ENCODE results near the gene ALG14. TPM values are rescaled to one million over a fixed set of nuclear protein-coding genes. Genes with fewer than 3 reads are reported as not detected.

The ALG14 gene
- polyA plus RNA-seq, 1 donor from 2014 or later, result 2.6 TPM

DNA sequence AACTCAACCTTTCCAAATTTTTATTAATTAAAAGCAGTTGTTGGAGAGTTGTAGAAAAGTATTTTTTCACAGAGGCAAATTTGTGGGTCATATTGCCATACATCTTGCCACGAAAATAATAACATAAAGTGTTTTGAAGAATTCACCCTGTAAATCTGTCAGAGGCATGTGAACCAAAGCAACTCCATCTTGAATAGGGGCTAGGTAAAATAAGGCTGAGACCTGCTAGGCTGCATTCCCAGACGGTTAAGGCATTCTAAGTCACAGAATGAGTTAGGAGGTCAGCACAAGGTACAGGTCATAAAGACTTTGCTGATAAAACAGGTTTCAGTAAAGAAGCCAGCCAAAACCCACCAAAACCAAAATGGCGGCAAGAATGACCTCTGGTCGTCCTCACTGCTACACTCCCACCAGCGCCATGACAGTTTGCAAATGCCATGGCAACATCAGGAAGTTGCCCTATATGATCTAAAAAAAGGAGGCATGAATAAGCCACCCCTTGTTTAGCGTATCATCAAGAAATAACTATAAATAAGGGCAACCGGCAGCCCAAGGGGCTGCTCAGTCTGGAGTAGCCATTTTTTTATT, 141.4 kb downstream of the ALG14 start:
- Histone ChIP-seq H3K27ac (ENCODE audit: low read length) (no peak overlapping the region), H3F3A (ENCODE audit: insufficient read depth, low read length, poor library complexity, severe bottlenecking) (no peaks in the 10 kb centered on the region), H3K9me3 (ENCODE audit: low read length) (no peaks in the 10 kb centered on the region), H3K36me3 (ENCODE audit: insufficient read depth, low read length) (no peaks in the 10 kb centered on the region), H3K27me3 (ENCODE audit: insufficient read depth, low read depth, low read length) (no peaks in the 10 kb centered on the region), H3K79me2 (replicated peaks; ENCODE audit: insufficient read depth, low read length) (peaks cover 21% of the 10 kb centered on the region), H3K4me3 (ENCODE audit: low read length) (no peak overlapping the region), H3K9me2 (ENCODE audit: insufficient read depth, low read length) (no peaks in the 10 kb centered on the region), H3K9ac (ENCODE audit: low read length) (no peak overlapping the region), H2AFZ (ENCODE audit: low read depth, low read length) (no peak overlapping the region), H3K4me2 (ENCODE audit: low read length) (no peak overlapping the region), H4K20me1 (ENCODE audit: insufficient read depth) (no peaks in the 10 kb centered on the region)
- no peak for TF ChIP-seq POLR2AphosphoS5 (IDR thresholded peaks at IDR 0.05)
- no peak for TF ChIP-seq EZH2 (IDR thresholded peaks at IDR 0.05; ENCODE audit: borderline replicate concordance, insufficient read depth, low read length, poor library complexity, severe bottlenecking)
- TF ChIP-seq, protein P1, sequence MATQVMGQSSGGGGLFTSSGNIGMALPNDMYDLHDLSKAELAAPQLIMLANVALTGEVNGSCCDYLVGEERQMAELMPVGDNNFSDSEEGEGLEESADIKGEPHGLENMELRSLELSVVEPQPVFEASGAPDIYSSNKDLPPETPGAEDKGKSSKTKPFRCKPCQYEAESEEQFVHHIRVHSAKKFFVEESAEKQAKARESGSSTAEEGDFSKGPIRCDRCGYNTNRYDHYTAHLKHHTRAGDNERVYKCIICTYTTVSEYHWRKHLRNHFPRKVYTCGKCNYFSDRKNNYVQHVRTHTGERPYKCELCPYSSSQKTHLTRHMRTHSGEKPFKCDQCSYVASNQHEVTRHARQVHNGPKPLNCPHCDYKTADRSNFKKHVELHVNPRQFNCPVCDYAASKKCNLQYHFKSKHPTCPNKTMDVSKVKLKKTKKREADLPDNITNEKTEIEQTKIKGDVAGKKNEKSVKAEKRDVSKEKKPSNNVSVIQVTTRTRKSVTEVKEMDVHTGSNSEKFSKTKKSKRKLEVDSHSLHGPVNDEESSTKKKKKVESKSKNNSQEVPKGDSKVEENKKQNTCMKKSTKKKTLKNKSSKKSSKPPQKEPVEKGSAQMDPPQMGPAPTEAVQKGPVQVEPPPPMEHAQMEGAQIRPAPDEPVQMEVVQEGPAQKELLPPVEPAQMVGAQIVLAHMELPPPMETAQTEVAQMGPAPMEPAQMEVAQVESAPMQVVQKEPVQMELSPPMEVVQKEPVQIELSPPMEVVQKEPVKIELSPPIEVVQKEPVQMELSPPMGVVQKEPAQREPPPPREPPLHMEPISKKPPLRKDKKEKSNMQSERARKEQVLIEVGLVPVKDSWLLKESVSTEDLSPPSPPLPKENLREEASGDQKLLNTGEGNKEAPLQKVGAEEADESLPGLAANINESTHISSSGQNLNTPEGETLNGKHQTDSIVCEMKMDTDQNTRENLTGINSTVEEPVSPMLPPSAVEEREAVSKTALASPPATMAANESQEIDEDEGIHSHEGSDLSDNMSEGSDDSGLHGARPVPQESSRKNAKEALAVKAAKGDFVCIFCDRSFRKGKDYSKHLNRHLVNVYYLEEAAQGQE (IDR thresholded peaks at IDR 0.05; ENCODE audit: borderline replicate concordance), result no peak
- no peak for TF ChIP-seq TAF1 (IDR thresholded peaks at IDR 0.05; ENCODE audit: low read depth)
- TF ChIP-seq MXI1 (conservative IDR thresholded peaks at IDR 0.05; ENCODE audit: poor library complexity, severe bottlenecking), result no peak
- TF ChIP-seq, protein P2, sequence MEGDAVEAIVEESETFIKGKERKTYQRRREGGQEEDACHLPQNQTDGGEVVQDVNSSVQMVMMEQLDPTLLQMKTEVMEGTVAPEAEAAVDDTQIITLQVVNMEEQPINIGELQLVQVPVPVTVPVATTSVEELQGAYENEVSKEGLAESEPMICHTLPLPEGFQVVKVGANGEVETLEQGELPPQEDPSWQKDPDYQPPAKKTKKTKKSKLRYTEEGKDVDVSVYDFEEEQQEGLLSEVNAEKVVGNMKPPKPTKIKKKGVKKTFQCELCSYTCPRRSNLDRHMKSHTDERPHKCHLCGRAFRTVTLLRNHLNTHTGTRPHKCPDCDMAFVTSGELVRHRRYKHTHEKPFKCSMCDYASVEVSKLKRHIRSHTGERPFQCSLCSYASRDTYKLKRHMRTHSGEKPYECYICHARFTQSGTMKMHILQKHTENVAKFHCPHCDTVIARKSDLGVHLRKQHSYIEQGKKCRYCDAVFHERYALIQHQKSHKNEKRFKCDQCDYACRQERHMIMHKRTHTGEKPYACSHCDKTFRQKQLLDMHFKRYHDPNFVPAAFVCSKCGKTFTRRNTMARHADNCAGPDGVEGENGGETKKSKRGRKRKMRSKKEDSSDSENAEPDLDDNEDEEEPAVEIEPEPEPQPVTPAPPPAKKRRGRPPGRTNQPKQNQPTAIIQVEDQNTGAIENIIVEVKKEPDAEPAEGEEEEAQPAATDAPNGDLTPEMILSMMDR (IDR thresholded peaks at IDR 0.05; ENCODE audit: poor library complexity, severe bottlenecking), result no peak
- no peak for TF ChIP-seq SMC3 (conservative IDR thresholded peaks at IDR 0.05; ENCODE audit: poor library complexity)
- TF ChIP-seq EP300 (conservative IDR thresholded peaks at IDR 0.05; ENCODE audit: poor library complexity, severe bottlenecking), result no peak
- no peak for TF ChIP-seq RAD21 (conservative IDR thresholded peaks at IDR 0.05)

DNA sequence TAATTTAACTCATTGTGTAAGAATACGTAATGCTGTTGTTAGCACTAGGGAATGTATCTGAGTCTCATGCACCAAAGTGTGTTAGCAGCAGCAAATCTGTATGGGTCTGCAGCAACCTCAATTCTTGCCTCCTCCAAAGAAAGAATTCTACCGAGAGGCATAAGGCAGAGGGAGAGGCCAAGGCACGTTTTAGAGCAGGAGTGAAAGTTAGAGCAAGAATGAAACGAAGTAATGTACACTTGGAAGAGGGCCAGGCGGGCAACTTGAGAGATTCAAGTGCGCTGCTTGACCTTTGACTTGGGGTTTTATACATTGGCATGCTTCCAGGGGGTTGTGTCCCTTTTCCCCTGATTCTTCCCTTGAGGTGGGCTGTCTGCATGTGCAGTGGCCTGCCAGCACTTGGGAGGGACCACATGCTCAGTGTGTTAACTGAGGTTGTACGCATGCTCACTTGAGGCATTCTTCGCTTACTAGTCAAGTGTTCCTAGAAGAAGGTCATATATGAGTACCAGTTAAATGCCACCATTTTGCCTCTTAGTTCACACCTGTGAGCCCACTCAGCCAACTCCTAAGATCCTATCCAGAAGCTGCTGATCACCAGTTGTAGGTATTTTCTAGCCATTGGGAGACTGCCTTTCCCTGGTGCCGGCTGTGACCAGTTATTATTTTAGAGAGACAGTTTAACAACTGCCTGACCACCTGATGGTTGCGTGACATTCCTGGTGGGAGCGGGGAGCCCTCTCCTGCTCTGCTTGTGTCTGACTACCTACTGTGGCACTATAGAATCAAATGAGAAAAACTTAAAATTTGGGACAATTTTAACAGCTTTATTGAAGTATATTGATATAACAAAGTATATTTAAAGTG, 143.2 kb downstream of the ALG14 start:
- no peaks in the 10 kb centered on the region for H3F3A ChIP-seq (ENCODE audit: insufficient read depth, low read length, poor library complexity, severe bottlenecking)
- no peak overlapping the region for H3K4me2 ChIP-seq (ENCODE audit: low read length)
- no peaks in the 10 kb centered on the region for H4K20me1 ChIP-seq (ENCODE audit: insufficient read depth)
- peaks cover 37% of the 10 kb centered on the region for H3K79me2 ChIP-seq (replicated peaks; ENCODE audit: insufficient read depth, low read length)
- no peaks in the 10 kb centered on the region for H3K9me3 ChIP-seq (ENCODE audit: low read length)
- peak overlapping the region; percentile 94 for H3K4me3 ChIP-seq (ENCODE audit: low read length)
- H3K9me2 ChIP-seq (ENCODE audit: insufficient read depth, low read length), result no peaks in the 10 kb centered on the region
- H3K27ac ChIP-seq (ENCODE audit: low read length), result no peak overlapping the region
- no peaks in the 10 kb centered on the region for H3K36me3 ChIP-seq (ENCODE audit: insufficient read depth, low read length)
- no peak overlapping the region for H3K9ac ChIP-seq (ENCODE audit: low read length)
- TF ChIP-seq, protein P1 (IDR thresholded peaks at IDR 0.05; ENCODE audit: borderline replicate concordance), result no peak
- no peaks in the 10 kb centered on the region for H3K27me3 ChIP-seq (ENCODE audit: insufficient read depth, low read depth, low read length)
- no peak overlapping the region for H2AFZ ChIP-seq (ENCODE audit: low read depth, low read length)

Data from neural cell (in vitro differentiated cells).